Urothelium cell line (cell line): ENCODE results near the gene BRWD1.

ENCODE experiments used
- DNase-seq: peaks from one replicate; pipeline ENCODE4 v3.0.0; 2011; ENCODE audit warnings: low spot score, mixed read lengths
- FAIRE-seq: peaks from 2 replicates; lab custom pipeline; 2011; peaks lifted over from hg19 to GRCh38; lab: Jason Lieb, UNC

BRWD1 gene

DNA sequence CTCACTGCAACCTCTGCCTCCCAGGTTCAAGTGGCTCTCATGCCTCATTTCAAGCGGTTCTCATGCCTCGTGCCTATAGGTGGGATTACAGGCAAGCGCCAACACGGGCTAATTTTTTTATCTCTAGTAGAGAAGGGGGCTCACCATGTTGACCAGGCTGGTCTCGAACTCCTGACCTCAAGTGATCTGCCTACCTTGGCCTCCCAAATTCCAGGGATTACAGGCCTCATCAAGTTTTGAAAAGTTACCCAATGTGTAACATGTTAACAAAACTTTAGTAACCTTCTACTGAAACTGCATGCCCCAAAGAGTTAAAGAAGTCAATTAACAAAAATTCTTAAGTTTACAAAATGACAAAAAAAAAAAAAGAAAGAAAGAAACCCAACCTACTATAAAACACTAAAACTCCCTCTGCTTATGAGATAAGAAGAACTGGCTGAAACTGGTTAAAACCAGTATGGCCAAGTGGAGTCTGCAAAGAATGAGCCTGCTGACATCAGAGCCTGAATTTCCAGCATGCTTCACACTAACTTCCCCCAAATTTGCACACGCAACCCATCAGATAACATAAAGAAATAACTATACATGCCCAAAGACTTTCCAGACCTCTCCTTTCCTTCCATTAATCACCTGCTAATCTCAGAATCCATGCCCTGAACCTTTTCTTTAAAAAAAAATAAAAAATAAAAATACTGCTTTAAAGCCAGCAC, 104.7 kb downstream of the BRWD1 start:
- DNase-seq (no peak), FAIRE-seq (no peak)

DNA sequence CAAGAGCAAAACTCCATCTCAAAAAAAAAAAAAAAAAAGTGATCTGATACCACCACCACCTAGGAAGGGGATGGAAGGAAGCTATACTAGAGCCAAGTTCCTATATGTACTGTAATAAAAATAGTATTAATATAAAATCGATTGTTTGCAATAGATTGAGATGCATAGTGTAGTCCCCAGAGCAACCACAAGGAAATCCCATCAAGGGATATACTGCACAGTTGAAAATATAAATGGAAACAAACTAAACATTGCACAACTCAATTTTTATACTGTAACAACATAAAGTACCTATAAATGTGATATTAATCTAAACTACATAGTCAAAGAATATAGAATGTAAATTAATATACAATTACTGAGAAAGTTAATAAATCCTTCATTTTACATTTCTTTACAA, 109.3 kb downstream of the BRWD1 start:
- FAIRE-seq: no peak
- no peak for DNase-seq

DNA sequence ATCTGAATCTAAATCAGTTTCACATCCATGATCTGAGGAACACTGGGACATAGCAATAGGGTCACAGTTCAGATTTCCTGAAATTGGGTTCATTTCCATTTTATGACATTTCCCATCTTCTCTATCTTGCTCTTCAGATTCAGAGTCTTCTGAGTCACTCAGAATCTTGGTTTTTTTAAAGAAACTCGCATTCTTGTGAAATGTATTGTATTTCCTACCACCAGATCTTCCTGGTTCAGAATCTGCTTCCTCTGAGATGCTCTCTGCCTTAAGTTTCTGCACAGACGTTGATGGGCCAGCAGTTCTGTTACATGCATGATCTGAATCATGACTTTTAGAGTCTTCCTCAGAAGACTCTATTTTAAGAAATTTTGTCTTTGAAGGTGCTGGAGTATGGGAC, 114.6 kb downstream of the BRWD1 start:
- DNase-seq: no peak
- no peak for FAIRE-seq

DNA sequence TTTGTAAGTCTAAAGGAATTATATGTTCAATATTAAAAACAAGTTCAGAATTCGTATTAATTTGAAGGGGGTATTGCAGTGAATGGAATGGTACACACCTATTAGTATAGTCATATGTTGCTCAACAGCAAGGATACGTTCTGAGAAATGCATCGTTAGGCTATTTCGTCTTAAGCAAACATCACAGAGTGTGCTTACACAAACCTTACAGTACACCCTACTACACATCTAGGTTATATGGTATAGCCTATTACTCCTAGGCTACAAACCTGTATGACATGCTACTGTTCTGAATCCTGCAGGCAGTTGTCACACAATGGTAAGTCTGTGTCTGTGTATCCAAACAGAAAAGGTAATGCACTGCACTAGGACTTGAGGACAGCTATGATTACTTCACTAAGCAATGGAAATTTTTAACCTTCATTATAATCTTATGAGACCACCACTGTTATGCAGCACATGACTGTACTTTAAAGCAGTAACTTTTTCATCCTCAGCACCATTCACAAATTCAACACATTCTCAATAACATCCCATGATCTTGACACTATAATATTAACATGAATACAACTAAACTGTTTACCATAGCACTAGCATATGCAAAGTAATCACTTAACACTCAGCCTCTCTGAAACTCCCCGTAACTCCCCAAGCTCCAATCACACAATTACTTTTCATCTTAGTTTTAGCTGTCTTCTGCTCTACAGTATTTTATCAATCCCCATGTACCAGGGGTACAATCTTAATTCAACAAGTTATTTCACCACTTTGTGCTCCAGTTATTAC, 115.8 kb downstream of the BRWD1 start:
- no peak for FAIRE-seq
- DNase-seq: no peak

DNA sequence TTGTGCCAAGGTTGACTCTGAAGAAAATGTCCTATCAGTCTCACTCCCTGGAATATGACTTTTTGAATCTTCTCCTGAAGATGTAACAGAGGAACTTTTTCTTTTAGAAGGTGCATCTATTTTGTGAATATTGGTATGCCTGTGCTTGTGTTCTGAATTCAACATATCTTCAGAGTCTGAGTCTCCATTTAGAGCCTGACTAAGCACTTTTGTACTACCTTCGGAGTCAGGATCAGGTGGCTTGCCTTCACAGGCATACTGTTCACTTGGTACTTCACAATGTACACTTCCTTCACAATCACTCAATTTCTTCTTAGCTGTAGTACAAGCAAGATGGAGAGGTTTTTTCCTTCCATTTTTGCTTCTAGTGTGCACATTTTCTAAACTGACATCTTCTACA, 116.6 kb downstream of the BRWD1 start:
- FAIRE-seq: no peak
- no peak for DNase-seq

DNA sequence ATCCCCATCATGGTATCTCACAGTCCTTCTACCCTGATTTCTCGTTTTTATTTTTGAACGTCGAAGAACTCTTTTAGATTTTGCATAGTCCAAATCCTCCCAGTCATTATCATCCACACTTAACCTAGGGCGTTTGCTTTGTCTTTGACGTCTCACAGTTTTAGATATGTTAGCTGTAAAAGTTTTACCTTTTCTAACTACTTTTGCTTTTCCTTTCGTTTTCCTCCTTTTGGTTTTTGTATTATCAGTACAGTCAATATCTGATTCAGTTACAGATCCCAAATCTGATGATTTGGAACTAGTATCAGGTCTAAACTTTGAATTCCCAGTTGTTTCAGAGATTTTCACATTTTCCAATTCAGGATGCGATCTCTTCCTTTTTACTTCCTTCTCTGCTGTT, 117.1 kb downstream of the BRWD1 start:
- DNase-seq: no peak
- FAIRE-seq: no peak

DNA sequence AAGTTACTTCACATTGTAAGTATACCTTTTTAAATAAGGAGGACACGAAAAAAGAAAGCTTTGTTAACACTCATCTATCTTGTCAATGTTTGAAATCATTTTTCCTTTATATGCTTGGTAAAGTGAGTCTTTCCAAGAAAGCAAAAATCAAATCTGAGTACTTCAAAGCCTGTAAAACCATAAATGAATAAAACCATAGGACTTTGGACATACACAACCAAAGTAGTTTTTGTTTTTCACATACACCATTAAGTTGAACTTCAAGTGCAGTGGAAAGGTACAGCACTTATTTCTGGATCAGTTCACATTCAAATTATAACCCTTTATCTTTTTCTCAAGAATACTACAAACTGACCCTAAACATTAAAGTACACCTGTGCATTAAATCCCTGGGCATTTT, 120.1 kb downstream of the BRWD1 start:
- FAIRE-seq (no peak), DNase-seq (no peak)

DNA sequence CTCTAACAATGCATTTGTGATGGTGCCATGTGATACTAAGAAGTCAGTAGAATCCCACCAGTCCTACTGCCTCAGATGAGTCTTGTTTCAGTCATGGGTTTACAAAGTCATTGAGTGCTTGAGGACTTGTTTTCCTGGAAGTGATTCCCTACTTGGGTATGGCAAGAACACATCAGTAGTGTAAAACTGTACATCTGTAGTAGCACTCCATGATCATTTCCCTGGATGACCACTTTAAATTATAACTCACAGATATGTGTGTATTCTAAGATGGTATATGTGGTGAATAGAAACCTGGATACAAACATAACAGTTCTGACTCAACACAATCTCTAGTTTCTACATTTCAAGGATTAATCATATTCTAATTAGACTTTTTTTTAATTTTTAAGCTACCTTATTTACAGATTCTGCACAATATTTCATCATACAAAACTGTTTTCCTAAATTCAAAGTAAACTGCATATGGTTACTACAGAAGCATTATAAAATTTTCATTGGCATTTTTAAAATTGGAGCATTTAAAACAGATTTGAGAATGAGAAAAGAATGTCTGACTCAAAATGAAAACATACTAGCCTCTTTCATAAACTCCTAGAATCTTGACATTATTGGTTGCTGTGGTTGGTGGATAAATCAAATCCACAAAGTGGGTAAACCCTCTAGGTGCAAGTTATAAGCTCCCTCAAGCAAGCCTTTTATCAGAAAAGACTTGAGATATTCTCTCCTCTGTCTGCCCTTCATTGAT, 123.4 kb downstream of the BRWD1 start:
- FAIRE-seq: no peak

DNA sequence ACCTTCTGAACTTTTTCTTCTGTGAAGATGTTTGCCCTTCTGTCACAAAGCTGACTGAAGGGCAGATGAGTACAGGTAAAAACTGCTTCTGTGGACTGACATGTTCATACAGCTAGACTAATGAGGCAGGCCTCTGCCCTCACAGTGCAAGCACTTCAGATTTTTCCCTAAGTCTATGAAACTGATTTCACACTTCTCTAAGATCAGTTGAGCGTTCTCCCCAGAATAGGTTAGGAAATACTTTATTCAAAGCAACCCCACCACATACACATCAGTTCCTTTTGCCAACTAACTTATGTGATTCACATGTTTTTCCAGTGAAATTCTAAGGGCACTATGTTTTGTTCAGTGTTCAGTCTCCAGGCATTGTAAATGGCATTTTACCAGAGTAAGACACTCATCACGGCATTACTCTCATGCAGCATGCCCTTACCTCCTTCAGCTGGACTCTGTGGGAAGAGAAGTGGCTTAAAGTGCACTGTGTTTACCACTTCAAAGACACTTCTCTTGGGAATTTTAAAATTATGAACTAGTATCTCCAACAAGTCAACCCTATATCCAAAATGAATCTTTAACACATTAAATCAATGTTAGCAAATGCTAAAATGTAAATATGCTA, 124.8 kb downstream of the BRWD1 start:
- DNase-seq (no peak), FAIRE-seq (no peak)

More for the DNA sequence above, 123.4 kb downstream of the BRWD1 start:
- no peak for DNase-seq

DNA sequence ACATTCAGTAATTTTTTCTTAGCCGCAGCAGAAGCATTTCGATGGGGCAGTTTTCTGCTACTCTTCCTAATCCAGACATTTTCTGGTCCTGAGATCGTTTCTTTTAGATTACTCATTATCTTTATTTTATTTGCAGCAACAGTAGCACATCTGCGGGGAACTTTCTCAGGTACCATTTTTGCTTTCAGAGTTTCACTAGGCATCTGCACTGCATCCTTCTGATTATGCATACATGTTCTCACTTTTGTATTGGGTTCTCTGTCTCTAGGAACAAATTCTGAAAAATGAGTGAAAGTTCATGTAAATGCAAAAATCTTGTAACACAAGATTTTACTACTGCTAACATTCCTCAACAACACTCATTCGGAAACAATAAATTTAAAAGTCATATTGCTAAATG, 126.3 kb downstream of the BRWD1 start:
- DNase-seq (no peak), FAIRE-seq (no peak)

DNA sequence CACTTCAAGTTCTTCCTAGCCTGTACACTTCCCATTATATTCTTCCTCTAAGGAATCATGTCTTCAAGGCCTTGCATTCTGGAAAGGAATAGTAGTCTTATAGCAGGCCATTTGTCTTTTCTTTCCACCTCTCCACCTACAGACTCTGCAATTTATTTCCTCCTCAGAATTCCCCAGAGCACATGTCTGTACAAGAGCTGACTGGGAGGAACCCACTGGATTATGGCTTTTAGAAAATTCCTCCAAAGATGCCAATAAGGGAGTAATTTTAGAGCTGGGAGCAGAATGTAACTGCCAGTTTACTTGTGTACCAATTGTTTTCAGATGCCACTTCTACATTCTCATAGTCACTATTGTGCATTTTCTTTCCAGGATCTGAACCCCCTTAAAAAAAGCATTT, 126.8 kb downstream of the BRWD1 start:
- DNase-seq (no peak), FAIRE-seq (no peak)

DNA sequence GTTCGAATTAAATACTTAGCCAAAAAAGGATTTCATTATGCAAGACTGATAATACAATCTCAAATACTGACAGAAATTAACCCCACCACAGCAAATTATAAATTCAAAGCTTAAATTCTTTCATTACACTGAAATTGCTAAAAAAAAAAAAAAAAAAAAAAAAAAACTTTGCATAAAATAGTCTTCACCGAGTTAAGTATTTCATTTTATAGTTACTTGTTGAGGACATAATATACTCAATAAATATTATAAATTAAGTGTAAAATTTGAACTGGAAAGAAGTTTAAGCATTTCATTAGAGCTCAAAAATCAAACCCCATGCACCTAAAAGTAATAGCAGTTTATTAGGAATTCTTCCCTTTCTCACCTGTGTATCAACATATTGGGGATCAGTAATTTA, 128.3 kb downstream of the BRWD1 start:
- DNase-seq (no peak), FAIRE-seq (no peak)

DNA sequence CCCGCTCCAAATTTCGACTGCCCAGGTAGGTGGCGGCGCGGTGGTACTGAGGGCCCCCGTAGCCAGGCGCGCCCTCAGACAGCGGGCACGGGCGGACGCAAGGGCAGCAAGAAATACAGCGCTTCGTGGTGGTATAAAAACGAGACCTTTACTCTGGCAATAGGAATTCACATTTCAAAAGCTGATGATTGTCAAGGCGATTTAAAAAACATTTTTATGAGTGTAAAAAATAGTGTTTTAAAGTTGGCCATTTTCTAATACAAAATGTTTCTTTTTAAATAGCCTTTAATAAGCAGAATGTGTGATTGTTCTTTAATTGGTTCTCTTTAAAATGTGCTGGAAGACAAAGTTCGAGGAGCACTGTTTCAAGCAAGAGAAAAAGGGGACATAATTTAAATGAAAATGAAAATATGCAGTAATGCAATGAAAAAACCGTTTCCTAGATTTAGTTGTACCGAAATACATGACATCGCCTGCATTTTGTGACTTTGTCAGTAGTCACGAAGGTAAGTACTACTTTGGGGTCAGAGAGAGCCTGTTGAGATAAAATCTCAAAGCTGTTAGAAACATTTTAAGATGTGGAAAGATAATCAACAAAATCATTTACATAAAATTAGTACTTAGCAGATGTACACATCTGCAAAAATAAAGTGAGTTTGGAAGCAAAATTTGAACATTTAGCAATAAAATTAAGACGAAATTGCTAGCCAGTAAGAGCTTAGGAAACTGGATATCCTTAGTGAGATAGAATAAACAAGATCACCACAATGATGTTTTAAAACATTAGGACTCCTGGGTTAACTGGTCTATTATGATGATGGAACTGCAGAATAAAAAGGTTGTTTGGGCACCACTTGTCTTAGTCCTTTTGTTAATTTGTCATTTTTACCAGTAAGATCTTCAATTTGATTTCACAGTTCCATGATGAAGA, 129.1 kb downstream of the BRWD1 start:
- no peak for FAIRE-seq

DNA sequence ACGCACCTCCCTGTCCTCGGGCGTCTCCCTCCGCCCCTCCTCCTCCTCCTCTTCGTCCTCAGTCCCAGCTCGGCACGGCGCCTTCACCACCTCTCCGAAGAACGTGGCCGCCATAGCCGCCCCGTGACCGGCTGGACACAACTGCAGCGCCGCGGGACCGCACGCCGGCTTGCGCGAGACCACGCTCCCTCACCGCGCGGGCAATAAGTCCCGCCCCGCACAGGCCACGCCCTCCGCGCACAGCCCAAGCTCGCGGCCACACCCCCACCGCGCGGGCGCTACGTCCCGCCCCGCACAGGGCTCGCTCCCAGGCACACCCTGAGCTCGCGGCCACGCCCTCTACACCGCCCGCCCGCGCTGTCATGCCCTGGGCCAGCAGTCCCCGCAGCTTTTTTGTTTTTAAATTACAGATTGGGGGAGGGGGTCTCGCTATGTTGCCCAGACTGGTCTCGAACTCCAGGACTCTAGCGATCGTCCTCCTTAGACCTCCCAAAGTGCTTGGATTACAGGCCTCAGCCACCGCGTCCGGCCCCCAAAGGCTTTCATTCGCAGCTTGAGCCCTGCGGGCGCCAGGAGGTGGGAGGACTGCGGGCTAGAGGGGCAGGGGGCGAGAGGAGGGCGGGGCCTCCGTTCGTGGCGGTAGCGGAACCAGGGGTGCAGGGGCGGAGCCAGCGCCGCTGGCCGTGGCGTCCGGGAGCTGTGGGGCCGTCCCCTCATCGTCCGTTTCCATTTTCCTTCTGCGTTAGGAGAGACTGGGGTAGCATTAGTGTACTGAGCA, 130.0 kb downstream of the BRWD1 start, which contains the start of gene PSMG1:
Gene PSMG1, minus strand, starts transcription at position 180 of the 778 bp plus-strand sequence. Its CDS starts 66 bp downstream, at position 114.
- DNase-seq (peak; percentile 69), FAIRE-seq (no peak)

More for the DNA sequence above, 129.1 kb downstream of the BRWD1 start:
- DNase-seq: no peak

DNA sequence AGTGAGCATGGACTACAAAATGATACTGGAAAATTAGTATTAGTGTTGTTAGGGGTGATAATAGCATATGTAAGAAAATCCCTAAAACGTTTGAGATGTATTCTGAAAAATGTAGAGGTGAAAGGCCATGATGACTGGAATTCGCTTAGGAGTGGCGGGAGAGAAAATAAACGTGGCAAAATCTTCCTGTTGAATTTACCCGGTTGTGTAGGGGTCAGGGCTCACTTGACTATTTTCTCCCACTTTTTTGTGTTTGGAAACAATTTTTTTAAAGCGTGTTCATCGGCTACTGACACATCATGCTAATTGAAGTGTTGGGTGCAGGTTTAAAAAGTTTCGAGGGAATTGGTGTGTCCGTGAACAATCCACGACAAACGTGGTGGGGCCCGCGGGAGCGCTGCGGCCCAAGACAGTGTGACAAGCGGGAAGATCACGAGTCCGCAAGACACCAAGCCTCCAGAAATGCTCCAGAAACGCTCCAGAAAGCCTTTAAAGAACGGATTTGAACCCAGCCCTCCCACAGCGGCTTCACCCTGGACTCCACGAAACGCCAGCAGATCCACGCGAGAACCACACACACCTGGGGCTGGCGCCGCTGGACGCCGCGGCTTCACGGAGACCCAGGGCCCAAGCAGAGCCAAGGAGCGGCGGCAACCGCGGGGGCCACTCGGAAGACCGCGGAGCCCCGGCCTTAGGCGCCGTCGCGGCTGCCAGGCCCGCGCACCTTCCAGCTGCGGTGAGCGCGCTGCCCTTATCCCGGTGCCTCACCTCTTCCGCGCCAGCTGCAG, 130.8 kb downstream of the BRWD1 start:
- peak; percentile 1 for DNase-seq

DNA sequence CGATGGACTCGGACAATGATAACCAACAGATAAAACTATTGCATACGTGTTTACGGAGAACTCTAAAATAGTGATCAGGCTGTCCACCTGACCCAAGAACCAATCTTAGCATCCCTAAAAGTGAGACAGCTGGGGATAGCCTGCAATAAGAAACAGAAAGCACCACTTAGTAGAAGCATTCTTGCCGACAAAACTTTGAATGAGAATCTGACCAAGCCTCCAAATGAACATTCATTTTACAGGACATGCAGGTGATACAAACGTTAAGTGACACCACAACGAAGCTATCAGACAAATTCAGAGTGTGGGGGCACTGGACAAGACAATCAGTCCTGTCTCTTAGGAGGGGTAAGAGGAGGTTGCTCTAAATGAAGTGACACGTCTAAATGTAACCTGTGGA, 131.4 kb downstream of the BRWD1 start:
- DNase-seq: no peak
- FAIRE-seq: no peak

More for the DNA sequence above, 130.8 kb downstream of the BRWD1 start:
- no peak for FAIRE-seq

DNA sequence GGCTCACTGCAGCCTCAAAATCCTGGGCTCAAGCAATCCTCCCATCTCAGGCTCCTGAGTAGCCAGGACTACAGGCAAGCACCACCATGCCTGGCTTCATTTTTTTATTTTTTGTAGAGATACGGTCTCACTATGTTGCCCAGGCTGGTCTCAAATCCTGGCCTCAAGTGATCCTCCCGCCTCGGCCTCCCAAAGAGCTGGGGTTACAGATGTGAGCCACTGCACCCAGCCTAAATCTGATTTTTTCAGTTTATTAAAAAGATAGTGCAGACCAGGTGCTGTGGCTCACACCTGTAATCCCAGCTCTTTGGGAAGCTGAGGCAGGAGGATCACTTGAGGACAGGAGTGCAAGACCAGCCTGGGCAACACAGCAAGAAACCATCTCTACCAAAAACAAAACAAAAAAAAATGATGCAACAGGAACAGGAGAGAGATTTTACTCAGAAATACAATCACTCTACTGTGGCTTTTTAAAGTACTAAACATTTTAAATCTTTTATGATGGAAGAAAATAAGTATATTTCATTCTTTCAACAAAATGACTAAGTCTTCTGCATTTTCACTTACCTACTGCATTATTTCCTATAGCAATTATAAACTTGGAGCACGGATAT, 132.1 kb downstream of the BRWD1 start:
- FAIRE-seq: no peak
- DNase-seq: no peak

DNA sequence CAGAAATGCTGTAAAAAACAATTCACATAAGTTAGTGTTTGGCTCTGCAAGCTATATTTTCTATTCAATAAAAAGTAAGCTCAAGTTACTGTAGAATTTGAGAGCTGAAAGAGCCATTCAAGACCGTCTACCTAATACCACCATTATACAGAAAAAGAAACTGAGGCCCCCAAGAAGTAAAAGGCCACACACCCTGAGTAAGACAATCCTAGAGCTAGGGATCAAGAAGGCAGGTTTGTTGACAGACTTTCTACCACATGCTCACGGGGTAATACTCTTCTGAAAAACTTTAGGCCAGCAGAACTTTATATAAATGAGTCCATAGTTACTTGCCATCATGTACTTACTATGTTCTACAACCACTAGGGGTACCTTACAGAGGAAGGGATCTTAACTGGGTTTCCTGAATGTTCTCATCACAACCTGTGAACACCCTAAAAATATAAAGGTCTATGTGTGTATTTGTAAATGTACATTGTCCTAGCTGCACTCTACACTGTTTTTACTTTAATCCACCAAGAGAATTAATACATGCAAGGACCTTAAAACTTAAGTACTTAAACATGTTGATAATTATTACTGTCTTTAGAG, 132.9 kb downstream of the BRWD1 start:
- FAIRE-seq: no peak
- DNase-seq: no peak
